Measurements from ENCODE around the gene PIK3R1.

The PIK3R1 gene

GRCh38 chr5:68336200-68336599, 120.6 kb downstream of the PIK3R1 start:
- TF ChIP-seq CTCF (conservative IDR thresholded peaks at IDR 0.05; ENCODE audit: low read depth, low read length), result no peak
- H3K4me3 ChIP-seq (ENCODE audit: low read length), result no peak overlapping the region
- DNase-seq (ENCODE audit: low read depth), result no peak

DNA sequence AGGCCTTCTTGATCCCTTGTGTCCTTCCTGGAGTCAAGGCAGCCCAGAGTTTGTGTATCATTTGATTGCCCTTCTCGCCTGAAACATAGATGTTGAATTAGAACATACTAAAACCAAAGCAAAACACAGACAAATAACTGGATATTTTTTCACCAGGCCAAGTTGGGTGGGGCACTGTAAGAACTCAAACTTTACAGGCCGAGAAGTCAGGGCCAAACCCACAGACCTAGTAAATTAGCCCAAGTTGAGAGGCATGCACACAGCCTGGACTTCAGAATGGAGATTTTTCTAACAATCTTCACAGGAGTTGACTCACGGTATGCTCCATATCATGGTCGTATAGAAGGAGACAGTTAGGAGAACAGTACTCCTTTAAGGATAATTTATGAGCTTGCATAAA, 121.7 kb downstream of the PIK3R1 start:
- TF ChIP-seq CTCF (conservative IDR thresholded peaks at IDR 0.05; ENCODE audit: low read depth, low read length), result no peak
- no peak overlapping the region for H3K4me3 ChIP-seq (ENCODE audit: low read length)
- DNase-seq (ENCODE audit: low read depth), result no peak

GRCh38 chr5:68339921-68340321, 124.4 kb downstream of the PIK3R1 start:
- TF ChIP-seq CTCF (conservative IDR thresholded peaks at IDR 0.05; ENCODE audit: low read depth, low read length), result no peak
- peak; percentile 86 for DNase-seq (ENCODE audit: low read depth)
- H3K4me3 ChIP-seq (ENCODE audit: low read length), result no peak overlapping the region

DNA sequence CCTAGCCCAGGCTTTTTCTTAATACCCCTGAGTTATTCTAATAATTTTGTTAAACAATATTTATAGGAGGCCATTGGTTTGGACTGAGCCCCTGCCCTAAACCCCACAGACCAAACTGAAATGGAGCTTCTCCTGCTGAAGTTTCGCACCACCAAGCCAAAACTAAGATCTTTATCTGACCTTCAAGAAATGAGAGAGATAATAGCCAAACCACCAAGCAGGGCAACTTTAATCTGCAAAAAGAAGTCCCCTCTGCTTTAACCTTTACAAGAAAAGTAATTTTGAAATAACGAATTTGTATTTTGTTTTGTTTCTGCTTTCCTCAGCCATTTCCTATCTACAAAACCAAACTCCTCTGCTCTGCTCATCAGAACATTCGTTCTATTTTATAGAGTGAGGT, 125.5 kb downstream of the PIK3R1 start:
- no peak overlapping the region for H3K4me3 ChIP-seq (ENCODE audit: low read length)
- DNase-seq (ENCODE audit: low read depth), result no peak
- TF ChIP-seq CTCF (conservative IDR thresholded peaks at IDR 0.05; ENCODE audit: low read depth, low read length), result no peak

DNA sequence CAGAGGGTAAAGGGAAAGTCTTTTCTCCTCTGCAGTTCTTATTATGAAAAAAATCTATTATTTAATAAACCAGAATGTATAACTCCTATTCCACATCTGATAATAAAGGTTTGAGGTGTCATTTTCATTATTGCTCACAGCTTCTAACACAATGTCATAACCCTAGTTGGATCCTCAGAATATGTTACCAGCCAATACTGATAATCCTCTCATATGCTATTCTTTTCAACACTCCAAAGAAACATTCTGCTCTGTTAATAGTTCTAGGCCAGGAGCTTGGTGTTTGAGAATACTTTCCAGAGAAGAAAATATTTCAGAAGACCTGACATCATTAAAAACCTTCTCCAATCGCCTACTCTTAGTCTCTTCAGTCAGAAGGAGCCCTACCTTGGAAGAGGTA, 127.1 kb downstream of the PIK3R1 start:
- DNase-seq (ENCODE audit: low read depth), result no peak
- TF ChIP-seq CTCF (conservative IDR thresholded peaks at IDR 0.05; ENCODE audit: low read depth, low read length), result no peak

DNA sequence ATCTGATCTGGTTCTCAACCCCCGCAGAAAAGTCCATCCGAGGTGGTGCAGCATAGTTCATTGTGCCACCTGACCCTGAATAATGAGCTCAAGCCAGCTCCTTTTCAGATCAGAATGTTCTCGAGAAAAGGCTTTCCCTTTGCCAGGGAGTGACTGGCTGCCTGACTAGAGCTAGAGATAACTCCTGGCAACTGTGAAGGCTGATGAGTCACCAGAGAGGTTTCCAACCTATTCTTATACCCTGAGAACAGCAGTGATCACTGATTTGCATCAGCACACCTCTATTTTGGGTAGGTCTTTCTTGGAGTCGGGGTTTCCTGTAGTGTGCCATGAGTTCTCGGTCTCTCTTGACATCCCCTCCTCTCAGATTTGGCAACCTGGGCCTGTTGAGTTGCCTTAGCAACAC, 127.9 kb downstream of the PIK3R1 start:
- DNase-seq (ENCODE audit: low read depth), result peak; percentile 90
- no peak for TF ChIP-seq CTCF (conservative IDR thresholded peaks at IDR 0.05; ENCODE audit: low read depth, low read length)
- no peak overlapping the region for H3K4me3 ChIP-seq (ENCODE audit: low read length)

More for the DNA sequence above, 127.1 kb downstream of the PIK3R1 start:
- H3K4me3 ChIP-seq (ENCODE audit: low read length), result no peak overlapping the region

DNA sequence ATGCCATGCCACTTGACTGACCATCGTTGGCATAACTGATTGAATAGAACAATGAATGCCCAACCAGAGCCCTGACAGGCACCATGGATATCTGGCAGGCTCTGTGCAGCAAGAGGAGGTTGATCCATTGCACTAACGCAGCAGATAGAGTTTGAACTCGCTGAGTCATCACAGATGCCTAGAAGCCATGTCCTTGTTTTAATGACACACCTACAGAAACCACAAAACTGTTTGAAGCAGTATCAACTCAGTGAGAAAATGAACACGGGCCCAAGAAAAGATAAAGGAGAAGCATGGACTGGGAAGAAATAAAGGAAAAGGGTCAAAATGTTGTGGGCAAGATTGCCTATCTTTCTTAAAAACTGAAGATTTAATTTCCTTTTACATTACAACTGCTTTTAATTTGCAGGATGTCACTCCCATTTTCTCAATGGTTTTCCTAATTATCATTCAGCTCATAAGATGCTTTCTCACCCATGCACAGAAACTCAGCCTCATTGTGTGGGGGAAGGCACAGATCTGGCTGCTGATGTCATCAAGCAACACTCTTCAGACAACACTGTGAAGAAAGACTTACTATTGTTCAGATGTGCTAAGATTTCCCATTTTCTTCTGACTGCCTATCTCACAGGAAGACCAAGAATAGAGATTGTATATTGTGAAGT, 129.0 kb downstream of the PIK3R1 start:
- H3K4me3 ChIP-seq (ENCODE audit: low read length), result no peak overlapping the region
- DNase-seq (ENCODE audit: low read depth), result no peak
- TF ChIP-seq CTCF (conservative IDR thresholded peaks at IDR 0.05; ENCODE audit: low read depth, low read length), result no peak
